A673 (cell line): ENCODE data around the gene PIGT. TPM values are rescaled to one million over a fixed set of nuclear protein-coding genes. Genes with fewer than 3 reads are reported as not detected.

ENCODE experiments used
- BruUV-seq: library from RNA; stranded (reverse); fragments of 400-500 nt; replicated peaks from 2 replicates; lab custom pipeline; 2021; lab: Mats Ljungman, UMichigan
- CTCF ChIA-PET: fragments of 300-600 bp; sonication (Branson Sonifier 250); formaldehyde crosslinking; loops from one replicate; lab custom pipeline; 2022; ENCODE audit warnings: antibody characterized with exemption; lab: Charles Lee
- POLR2A ChIA-PET: fragments of 300-600 bp; sonication (Branson Sonifier 250); formaldehyde crosslinking; loops from one replicate; lab custom pipeline; 2022; ENCODE audit warnings: antibody characterized with exemption; ENCODE audit not compliant: low non-redundant PET; lab: Charles Lee
- DNase-seq: peaks from one replicate; pipeline ENCODE4 v3.0.0-alpha.2; 2015; ENCODE audit warnings: low spot score
- H3K27ac ChIP-seq: fragments of 200-600 bp; sonication (generic); 2 replicates; pipeline ENCODE4 v1.5.1; 2016; ENCODE audit warnings: mixed run types, low read depth, mild to moderate bottlenecking, mixed read lengths, antibody characterized with exemption, low read length; ENCODE audit not compliant: poor library complexity, severe bottlenecking
- H3K27me3 ChIP-seq: fragments of 200-600 bp; sonication (generic); replicated peaks from 2 replicates; pipeline ENCODE4 v1.6.1; 2017; ENCODE audit warnings: mixed run types, low read depth, mild to moderate bottlenecking, mixed read lengths, antibody characterized with exemption, low read length; ENCODE audit not compliant: insufficient read depth, poor library complexity
- H3K36me3 ChIP-seq: fragments of 200-600 bp; sonication (generic); 2 replicates; pipeline ENCODE4 v1.6.1; 2016; ENCODE audit warnings: mixed run types, mild to moderate bottlenecking, mixed read lengths, antibody characterized with exemption, low read length; ENCODE audit not compliant: insufficient read depth, poor library complexity, severe bottlenecking
- H3K4me1 ChIP-seq: fragments of 200-600 bp; sonication (generic); 2 replicates; pipeline ENCODE4 v1.6.1; 2017; ENCODE audit warnings: mixed run types, mild to moderate bottlenecking, mixed read lengths, antibody characterized with exemption, low read length; ENCODE audit not compliant: insufficient read depth, poor library complexity, severe bottlenecking
- H3K4me3 ChIP-seq: fragments of 200-600 bp; sonication (generic); 2 replicates; pipeline ENCODE4 v1.5.1; 2016; ENCODE audit warnings: low read depth, mixed run types, mild to moderate bottlenecking, mixed read lengths, low read length; ENCODE audit not compliant: poor library complexity, severe bottlenecking
- H3K9me3 ChIP-seq: fragments of 200-600 bp; sonication (generic); 2 replicates; pipeline ENCODE4 v1.6.1; 2016; ENCODE audit warnings: mixed run types, low read depth, mild to moderate bottlenecking, mixed read lengths, antibody characterized with exemption, low read length; ENCODE audit not compliant: poor library complexity, severe bottlenecking
- CTCF ChIP-seq: fragments of 300-800, 200-600 bp; sonication (generic); conservative IDR thresholded peaks from 2 replicates; pipeline ENCODE4 v1.5.1; 2017; ENCODE audit warnings: low read depth, mild to moderate bottlenecking, antibody characterized with exemption, low read length, moderate library complexity, mixed read lengths
- EZH2 ChIP-seq: fragments of 200-600 bp; sonication (generic); IDR thresholded peaks from 2 replicates; pipeline ENCODE4 v1.6.1; 2017; ENCODE audit warnings: borderline replicate concordance, low read depth, mild to moderate bottlenecking, mixed read lengths, antibody characterized with exemption, low read length; ENCODE audit not compliant: poor library complexity, severe bottlenecking
- intact Hi-C: fragments of 100-400 bp; cut with micrococcal nuclease; formaldehyde crosslinking; loops from one replicate; pipeline ENCODE4 v1.10.0; 2022; ENCODE audit not compliant: unreplicated experiment
- total RNA-seq: library from RNA; stranded (reverse); gene quantifications from 2 replicates; pipeline ENCODE4 v1.2.3, GENCODE V29; 2021

Gene PIGT
- total RNA-seq, 1 experiment from 2014 or later: 97.2 TPM

GRCh38 chr20:45399018-45399417 lies 16.9 kb upstream of the PIGT start:
- ChIA-PET POLR2A (no interaction called here), CTCF (no interaction called here)
- Histone ChIP-seq H3K9me3 (peaks cover 10% of the 10 kb centered on the region), H3K27me3 (no peaks in the 10 kb centered on the region), H3K27ac (no peak overlapping the region), H3K36me3 (no peaks in the 10 kb centered on the region), H3K4me1 (no peaks in the 10 kb centered on the region), H3K4me3 (no peak overlapping the region)
- no TSS peak for BruUV-seq
- no peak for DNase-seq
- intact Hi-C loops: no loop called here
- TF ChIP-seq EZH2 (no peak), CTCF (no peak)

DNA sequence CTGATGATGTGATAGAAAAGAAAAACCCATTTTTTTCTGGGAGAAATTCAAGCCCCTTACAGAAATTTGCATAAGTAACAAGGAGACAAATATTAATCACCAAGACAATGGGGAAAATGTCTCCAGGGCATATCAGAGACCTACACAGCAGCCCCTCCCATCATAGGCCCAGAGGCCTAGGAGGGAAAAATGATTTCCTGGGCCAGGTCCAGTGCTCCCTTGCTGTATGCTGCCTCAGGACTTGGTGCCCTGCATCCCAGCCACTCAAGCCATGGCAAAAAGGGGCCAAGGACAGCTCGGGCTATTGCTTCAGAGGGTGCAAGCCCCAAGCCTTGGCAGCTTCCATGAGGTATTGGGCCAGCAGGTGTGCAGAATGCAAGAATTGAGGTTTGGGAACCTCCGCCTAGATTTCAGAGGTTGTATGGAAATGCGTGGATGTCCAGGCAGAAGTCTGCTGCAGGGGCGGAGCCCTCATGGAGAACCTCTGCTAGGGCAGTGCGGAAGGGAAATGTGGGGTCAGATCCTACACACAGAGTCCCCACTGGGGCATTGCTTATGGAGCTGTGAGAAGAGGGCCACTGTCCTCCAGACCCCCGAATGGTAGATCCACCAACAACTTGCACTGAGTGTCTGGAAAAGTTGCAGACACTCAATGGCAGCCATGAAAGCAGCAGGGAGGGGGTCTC lies 15.5 kb upstream of the PIGT start:
- CTCF ChIA-PET: no interaction called here
- TF ChIP-seq EZH2 (no peak), CTCF (no peak)
- H3K4me3 ChIP-seq: no peak overlapping the region
- no peak overlapping the region for H3K27ac ChIP-seq
- no TSS peak for BruUV-seq
- no peaks in the 10 kb centered on the region for H3K27me3 ChIP-seq
- no peaks in the 10 kb centered on the region for H3K36me3 ChIP-seq
- intact Hi-C loops: no loop called here
- H3K4me1 ChIP-seq: no peaks in the 10 kb centered on the region
- peaks cover 10% of the 10 kb centered on the region for H3K9me3 ChIP-seq
- POLR2A ChIA-PET: no interaction called here
- no peak for DNase-seq

GRCh38 chr20:45402946-45403345 lies 13.0 kb upstream of the PIGT start:
- no peak overlapping the region for H3K27ac ChIP-seq
- no peaks in the 10 kb centered on the region for H3K36me3 ChIP-seq
- intact Hi-C loops: no loop called here
- POLR2A ChIA-PET: no interaction called here
- DNase-seq: no peak
- no peaks in the 10 kb centered on the region for H3K27me3 ChIP-seq
- BruUV-seq: no TSS peak
- TF ChIP-seq EZH2 (no peak), CTCF (no peak)
- CTCF ChIA-PET: no interaction called here
- H3K4me3 ChIP-seq: no peak overlapping the region
- H3K9me3 ChIP-seq: peaks cover 10% of the 10 kb centered on the region
- H3K4me1 ChIP-seq: peaks cover 7% of the 10 kb centered on the region
